ENCODE results near the gene MAGEA6.
"Not testable (repeated sequence)": the region's sequence is repeated elsewhere in the genome, so short reads cannot be mapped to it uniquely, and the experiment has no call there.

Gene MAGEA6, protein sequence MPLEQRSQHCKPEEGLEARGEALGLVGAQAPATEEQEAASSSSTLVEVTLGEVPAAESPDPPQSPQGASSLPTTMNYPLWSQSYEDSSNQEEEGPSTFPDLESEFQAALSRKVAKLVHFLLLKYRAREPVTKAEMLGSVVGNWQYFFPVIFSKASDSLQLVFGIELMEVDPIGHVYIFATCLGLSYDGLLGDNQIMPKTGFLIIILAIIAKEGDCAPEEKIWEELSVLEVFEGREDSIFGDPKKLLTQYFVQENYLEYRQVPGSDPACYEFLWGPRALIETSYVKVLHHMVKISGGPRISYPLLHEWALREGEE

DNA sequence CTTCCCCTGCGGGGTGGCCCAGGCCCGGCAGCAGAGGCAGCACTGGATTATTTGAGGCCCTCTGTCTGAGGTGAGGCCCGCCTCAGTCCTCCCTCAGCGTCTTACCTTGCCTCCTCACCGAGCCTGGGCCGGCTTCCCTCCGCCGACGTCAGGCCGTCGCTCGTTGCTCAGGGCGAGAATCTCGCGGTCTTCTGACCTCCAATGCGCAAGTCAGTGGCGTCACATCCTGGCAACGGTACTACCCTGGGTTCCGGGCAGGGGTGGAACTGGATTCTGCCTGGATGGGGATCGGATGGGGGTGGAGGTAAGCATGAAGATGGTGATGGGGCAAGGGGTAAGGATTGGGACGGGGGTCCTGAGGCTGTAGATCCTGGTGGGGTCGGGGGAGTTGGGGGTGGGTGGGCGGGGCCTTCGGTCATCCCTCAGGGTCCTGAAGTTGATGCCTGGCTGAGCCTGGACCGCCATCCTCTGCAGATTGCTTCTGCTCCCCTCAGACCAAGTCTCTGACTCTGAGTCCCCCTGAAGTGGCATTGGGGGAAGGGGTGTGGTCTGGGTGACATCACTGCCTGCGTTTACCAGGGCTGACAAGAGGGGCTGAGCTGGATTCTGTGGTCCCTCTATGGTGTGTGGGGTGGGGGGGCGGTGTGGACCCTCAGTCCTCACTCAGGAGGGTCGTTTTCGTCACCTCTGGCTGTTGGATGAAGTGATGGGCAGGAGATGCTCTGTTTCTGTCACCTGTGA, at the start of gene MAGEA6:
TSS of gene MAGEA6 (minus strand) at position 141 of the 741 bp plus-strand sequence. CDS start 2,039 bp downstream, outside the sequence.
- DNase-seq = not testable (repeated sequence)

- no peak for DNase-seq
Observed at GRCh38 chrX:152819266-152819665, 49.8 kb upstream of the MAGEA6 start.

DNA sequence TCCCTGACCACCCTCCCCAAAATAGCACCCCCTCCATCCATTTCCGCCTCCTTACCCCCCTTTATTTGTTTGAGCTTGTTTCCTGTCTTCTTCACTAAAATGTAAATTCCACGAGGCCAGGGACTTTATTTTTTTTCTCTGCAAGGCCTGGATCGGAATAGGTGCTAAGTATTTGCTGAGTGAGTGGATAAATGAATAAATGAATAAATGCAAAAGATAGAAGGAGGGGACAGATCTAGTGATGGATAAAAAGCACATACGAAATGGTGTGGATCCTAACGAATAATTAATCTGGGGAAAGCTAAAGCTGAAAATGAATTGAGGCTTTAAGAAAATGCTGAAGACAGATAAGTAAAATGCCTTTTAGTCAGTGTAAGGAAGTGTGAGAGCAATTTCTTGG, 48.9 kb upstream of the MAGEA6 start:
- no peak for DNase-seq

- DNase-seq = peak; percentile 63
Observed at GRCh38 chrX:152817078-152817764, 47.7 kb upstream of the MAGEA6 start.

DNA sequence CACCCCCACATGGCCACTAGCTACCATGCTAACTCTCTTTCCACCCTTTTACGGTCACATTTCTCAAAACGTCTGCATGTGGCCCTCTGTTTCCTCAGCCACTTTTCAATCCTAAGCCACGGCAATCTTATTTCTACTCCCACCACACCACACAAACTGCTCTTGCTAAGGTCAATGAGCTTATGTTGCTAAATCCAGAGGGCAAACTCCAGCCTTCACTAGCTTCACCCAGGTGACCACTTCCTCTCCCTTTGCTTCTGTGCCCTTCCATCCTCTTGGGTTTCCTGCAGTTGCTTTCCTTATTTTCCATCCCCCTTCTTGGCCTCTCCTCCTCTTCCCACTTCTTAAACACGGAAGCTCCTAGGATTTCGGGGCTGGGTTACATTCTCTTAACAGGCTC, 44.6 kb upstream of the MAGEA6 start:
- no peak for DNase-seq

DNA sequence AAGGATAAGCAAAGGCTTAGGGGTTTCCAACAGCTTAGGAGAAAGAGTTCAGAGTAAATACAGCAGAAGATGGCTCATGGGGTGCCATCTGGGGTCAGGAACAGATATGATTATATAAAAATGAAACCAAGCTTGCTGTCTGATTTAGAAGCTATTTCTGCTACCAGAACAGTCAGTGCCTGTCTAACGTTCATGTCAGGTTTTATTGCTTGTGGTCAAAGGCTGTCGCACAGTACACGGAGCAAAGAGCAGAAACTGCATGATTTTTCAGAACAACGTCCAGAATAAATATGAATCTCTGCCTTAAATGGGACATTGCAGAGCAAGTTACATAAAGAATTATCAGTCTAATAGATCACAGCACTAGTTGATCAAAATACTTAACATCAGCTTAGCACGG, 43.7 kb upstream of the MAGEA6 start:
- peak; percentile 2 for DNase-seq

DNA sequence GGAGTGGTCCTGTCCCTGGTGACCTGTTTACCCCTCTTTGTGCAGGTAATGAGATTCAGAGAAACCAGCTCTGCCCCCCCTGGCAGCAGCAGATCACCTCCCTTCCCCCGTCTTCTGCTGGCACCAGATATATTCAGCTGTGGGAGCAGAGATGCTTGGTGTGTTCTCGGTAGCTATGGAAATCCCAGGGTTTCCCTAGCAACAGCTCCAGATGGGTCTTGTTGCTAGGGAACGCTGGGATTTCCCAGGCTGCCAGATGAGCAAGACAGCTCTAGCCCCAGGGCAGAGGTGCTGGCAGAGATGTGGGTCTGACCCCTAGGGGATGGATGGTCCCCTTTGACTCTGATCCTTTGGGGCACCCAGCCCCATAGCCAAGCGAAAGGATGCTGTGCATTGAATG, 40.9 kb upstream of the MAGEA6 start:
- DNase-seq = no peak

DNA sequence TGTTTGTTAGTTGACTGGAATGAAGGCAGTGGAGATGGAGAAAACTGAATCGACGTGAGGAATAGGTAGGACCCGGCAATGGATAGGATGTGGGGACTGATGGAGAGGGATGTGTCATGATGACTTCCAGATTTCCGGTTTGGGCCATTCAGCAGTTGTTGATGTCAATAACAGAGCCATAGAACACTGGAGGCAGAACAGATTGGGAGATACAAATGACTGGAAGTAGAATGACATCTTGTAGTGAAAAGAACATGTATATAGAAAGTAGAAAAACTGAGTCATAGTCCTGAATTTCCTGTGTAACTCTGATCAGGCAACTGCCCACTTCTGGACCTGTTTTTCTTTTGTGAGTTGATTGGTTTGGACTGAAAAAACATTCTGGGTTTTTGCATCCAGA, 36.5 kb upstream of the MAGEA6 start:
- no peak for DNase-seq

- DNase-seq = no peak
Observed at GRCh38 chrX:152798945-152799344, 29.5 kb upstream of the MAGEA6 start.

DNA sequence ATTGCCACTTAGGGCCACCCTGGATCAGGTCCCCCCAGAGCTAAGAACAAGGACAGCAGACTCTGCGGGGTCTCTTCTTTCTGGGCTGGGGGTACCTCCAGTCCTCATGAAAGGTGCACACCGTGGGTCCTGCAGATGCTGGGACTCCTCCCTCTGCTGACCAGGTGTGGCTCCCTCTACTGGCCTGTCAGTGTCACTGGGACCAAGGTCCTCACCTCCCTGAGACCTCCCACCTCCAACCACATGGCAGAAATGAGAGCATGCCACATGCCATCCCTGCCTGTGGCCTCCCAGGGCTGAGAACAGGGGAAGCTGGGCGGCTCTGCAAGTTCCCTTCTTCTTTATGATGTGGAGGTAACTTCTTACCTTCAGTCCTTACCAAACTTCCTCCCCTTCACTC, 17.6 kb upstream of the MAGEA6 start:
- not testable (repeated sequence) for DNase-seq

GRCh38 chrX:152766562-152766961, 2.9 kb downstream of the MAGEA6 start:
- not testable (repeated sequence) for DNase-seq

- not testable (repeated sequence) for DNase-seq
Observed at GRCh38 chrX:152761582-152761981, 7.9 kb downstream of the MAGEA6 start.

GRCh38 chrX:152759544-152759943, 9.9 kb downstream of the MAGEA6 start:
- not testable (repeated sequence) for DNase-seq

DNA sequence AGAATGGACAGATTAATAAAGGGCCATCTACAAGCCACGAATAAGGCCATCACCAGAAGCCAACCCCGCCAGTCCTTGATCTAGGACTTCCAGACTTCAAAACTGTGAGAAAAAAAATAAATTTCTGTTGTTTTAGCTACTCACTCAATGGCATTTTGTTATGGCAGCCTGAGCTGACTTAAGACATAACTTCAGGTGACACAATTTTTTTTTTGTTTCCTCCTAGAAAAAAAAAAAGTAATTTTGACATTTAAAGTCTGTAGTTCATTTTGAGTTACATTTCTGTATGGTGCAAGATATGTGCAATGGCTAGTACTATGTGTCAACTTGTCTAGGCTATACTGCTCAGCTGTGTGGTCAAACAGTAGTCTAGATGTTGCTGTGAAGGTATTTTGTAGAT, 10.6 kb downstream of the MAGEA6 start, which contains the start of gene CSAG3:
TSS of gene CSAG3 (plus strand) at position 301 of the 400 bp plus-strand sequence.
- DNase-seq = not testable (repeated sequence)

GRCh38 chrX:152754871-152755270, 14.6 kb downstream of the MAGEA6 start:
- not testable (repeated sequence) for DNase-seq

- DNase-seq = not testable (repeated sequence)
Observed at GRCh38 chrX:152753686-152754650, 15.5 kb downstream of the MAGEA6 start, which contains the start of gene MAGEA2. MAGEA2 (minus strand) TSS chrX:152753842; CDS start chrX:152751363, 2,479 bp downstream.

GRCh38 chrX:152738560-152738959, 30.9 kb downstream of the MAGEA6 start:
- no peak for DNase-seq

- not testable (repeated sequence) for DNase-seq
Observed at GRCh38 chrX:152736528-152736927, 33.0 kb downstream of the MAGEA6 start.

- DNase-seq = no peak
Observed at GRCh38 chrX:152735860-152736511, 33.5 kb downstream of the MAGEA6 start.

GRCh38 chrX:152735101-152735500, 34.4 kb downstream of the MAGEA6 start:
- no peak for DNase-seq

DNA sequence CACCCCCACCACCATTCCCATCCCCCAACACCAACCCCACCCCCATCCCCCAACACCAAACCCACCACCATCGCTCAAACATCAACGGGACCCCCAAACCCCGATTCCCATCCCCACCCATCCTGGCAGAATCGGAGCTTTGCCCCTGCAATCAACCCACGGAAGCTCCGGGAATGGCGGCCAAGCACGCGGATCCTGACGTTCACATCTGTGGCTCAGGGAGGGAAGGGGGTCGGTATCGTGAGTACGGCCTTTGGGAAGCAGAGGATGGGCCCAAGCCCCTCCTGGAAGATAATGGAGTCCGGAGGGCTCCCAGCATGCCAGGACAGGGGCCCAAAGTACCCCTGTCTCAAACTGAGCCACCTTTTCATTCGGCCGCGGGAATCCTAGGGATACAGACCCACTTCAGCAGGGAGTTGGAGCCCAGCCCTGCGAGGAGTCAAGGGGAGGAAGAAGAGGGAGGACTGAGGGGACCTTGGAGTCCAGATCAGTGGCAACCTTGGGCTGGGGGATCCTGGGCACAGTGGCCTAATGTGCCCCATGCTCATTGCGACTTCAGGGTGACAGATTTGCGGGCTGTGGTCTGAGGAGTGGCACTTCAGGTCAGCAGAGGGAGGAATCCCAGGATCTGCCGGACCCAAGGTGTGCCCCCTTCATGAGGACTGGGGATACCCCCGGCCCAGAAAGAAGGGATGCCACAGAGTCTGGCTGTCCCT, 35.2 kb downstream of the MAGEA6 start:
- not testable (repeated sequence) for DNase-seq

Measured in OCI-M1 (cell line).